ENCODE results near the gene TNFRSF1B. TPM values are rescaled to one million over a fixed set of nuclear protein-coding genes. Genes with fewer than 3 reads are reported as not detected.

Gene TNFRSF1B
- total RNA-seq, 1 donor from 2014 or later: 16.2 TPM

DNA sequence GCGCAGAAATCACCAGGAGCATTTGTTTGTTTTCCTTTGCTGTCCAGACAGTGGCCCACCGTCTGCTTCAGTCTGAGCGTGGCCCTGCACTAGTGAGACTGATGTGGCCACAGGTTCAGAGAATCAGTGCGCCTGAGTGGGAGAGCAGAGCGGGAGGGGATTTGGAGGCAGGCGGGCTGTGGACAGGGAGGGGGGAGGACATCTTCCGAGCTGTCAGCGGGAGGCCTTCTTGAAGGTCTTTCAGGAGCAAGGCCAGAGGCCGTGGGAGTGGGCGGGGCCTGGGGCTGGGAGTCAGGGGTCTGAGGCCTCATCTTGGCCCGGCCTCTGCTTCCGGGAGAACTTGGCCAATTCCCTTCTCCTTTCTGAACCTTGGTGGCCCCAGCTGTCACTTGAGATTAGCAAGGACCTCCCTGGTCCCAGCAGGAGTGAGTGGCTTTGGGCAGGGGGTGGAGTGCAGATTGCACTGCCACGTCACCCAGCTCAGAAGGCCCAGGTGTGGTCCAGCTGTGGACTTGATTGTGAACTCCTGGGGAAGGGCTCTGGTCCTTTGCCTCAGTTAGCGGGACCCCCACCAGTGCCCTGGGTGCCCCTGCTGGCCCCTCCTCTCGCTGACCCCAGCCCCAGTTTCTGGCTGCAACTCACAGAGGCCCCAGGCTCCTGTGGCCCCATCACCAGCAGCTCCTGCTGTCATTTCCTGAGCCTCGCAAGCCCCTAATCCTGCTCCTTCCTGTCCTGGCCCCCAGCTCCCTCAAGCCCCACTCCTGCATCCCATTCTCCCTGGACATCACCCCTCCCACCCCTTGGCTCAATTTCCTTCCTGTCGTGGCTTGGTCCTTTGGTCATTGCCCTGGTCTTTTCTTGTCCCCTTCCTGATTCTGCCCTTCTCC, 8.4 kb downstream of the TNFRSF1B start:
- no peaks in the 10 kb centered on the region for H3K36me3 ChIP-seq
- peaks cover 99% of the 10 kb centered on the region for H3K4me1 ChIP-seq
- intact Hi-C loops (cut with micrococcal nuclease): no loop called here
- peaks cover 14% of the 10 kb centered on the region for H3K27me3 ChIP-seq (ENCODE audit: low read depth)
- DNase-seq: peak; percentile 85
- TF ChIP-seq, protein P1, sequence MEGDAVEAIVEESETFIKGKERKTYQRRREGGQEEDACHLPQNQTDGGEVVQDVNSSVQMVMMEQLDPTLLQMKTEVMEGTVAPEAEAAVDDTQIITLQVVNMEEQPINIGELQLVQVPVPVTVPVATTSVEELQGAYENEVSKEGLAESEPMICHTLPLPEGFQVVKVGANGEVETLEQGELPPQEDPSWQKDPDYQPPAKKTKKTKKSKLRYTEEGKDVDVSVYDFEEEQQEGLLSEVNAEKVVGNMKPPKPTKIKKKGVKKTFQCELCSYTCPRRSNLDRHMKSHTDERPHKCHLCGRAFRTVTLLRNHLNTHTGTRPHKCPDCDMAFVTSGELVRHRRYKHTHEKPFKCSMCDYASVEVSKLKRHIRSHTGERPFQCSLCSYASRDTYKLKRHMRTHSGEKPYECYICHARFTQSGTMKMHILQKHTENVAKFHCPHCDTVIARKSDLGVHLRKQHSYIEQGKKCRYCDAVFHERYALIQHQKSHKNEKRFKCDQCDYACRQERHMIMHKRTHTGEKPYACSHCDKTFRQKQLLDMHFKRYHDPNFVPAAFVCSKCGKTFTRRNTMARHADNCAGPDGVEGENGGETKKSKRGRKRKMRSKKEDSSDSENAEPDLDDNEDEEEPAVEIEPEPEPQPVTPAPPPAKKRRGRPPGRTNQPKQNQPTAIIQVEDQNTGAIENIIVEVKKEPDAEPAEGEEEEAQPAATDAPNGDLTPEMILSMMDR (IDR thresholded peaks at IDR 0.05; ENCODE audit: borderline replicate concordance): no peak
- peak overlapping the region; percentile 4 for H3K4me3 ChIP-seq
- H3K9me3 ChIP-seq (replicated peaks): no peaks in the 10 kb centered on the region
- peak overlapping the region; percentile 94 for H3K27ac ChIP-seq (replicated peaks)

DNA sequence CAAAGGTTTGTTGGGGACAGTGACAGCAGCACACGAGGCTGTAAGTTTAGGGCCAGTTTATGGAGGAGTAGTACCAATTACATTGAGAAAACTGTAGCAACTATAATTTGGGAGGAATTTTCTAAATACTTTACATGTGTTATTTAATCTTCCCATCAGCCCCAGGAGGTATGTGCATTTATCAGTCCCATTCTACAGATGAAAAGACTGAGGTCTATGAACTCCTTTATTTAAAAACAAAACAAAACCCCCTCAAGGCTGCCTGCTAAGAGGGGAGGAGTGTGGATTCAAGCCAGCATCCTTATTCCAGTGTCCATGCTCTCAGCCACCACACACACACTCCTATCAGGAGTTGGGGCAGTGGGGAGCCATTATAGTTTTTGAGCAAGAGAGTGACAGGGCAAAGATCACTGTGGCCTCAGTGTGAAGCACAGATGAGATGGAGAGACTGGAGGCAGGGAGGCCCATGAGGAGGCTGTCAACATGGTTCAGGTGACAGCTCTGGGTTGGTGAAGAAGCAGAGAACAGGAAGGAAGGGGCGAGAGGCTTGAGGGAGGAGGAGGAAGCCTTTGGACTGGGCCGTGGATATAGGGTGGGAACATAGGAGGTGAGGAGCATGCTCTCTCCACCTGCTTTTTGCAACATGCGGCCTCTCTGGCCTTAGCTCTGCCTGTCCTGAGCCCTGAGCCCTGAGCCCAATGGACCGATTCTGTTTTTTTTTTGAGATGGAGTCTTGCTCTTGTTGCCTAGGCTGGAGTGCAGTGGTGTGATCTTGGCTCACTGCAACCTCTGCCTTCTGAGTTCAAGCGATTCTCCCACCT, 9.7 kb downstream of the TNFRSF1B start:
- intact Hi-C loops (cut with micrococcal nuclease): no loop called here
- Histone ChIP-seq H3K4me1 (peaks cover 99% of the 10 kb centered on the region), H3K27me3 (ENCODE audit: low read depth) (peaks cover 14% of the 10 kb centered on the region), H3K36me3 (no peaks in the 10 kb centered on the region), H3K4me3 (no peak overlapping the region), H3K27ac (replicated peaks) (peak overlapping the region; percentile 94), H3K9me3 (replicated peaks) (no peaks in the 10 kb centered on the region)
- TF ChIP-seq, protein P1 (IDR thresholded peaks at IDR 0.05; ENCODE audit: borderline replicate concordance): no peak
- no peak for DNase-seq

DNA sequence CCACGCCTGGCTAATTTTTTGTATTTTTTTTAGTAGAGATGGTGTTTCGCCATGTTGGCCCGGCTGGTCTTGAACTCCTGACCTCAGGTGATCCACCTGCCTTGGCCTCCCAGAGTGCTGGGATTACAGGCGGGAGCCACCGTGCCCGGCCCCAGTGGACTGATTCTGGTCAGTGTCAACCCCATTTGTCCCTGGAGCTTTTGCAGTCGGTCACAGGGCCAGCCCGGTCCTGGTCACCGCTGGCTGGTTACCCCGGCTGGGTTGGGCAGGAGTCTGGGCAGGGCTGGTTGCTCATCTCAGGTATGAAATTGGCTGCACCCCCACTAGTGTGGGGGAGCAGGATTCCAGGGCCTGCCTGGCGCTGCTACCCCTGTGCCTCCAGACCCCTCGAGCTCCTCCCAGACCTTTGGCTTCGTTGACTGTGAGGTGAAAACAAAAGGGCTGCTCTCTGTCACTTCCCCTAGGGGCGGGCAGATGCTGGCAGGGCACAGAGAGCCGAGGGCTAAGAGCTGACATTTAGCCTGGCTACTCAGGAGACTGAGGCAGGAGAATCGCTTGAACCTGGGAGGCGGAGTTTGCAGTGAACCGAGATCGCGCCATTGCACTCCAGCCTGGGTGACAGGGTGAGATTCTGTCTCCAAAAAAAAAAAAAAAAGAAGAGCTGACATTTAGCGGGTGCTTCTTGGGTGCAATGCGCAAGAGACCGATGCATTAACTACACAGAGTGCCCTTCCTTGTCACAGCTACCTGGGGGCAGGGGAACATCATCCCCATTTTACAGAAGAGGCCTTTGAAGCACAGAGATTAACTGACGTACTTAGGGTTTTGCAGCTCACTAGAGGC, 10.6 kb downstream of the TNFRSF1B start:
- Histone ChIP-seq H3K9me3 (replicated peaks) (no peaks in the 10 kb centered on the region), H3K27me3 (ENCODE audit: low read depth) (peaks cover 14% of the 10 kb centered on the region), H3K4me3 (peak overlapping the region; percentile 2), H3K36me3 (no peaks in the 10 kb centered on the region), H3K27ac (replicated peaks) (peak overlapping the region; percentile 94), H3K4me1 (peaks cover 99% of the 10 kb centered on the region)
- no peak for DNase-seq
- intact Hi-C loops (cut with micrococcal nuclease): no loop called here
- TF ChIP-seq, protein P1 (IDR thresholded peaks at IDR 0.05; ENCODE audit: borderline replicate concordance): no peak

DNA sequence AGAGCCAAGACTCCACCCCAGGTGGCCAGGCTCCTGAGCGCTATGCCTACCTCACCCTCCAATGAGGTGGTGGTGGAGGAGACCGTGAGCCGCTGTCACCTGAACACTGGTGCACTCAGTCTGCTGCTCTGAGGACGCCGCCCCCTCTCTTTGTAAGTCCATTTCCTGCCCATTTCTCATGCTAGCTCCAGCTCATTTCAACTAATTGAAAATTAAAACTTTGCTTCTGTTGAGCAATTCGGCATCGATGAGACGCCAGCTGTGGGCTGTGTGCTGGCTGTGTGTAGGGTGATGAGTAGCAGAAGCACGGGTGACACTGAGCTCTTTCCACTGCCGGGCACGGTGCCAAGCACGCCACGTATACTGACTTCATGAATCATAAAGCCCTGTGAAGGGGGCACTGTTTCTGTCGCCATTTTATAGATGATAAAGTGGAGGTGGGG, 11.2 kb downstream of the TNFRSF1B start:
- Histone ChIP-seq H3K27me3 (ENCODE audit: low read depth) (peaks cover 14% of the 10 kb centered on the region), H3K4me3 (peak overlapping the region; percentile 2), H3K4me1 (peaks cover 98% of the 10 kb centered on the region), H3K9me3 (replicated peaks) (no peaks in the 10 kb centered on the region), H3K27ac (replicated peaks) (peak overlapping the region; percentile 94), H3K36me3 (no peaks in the 10 kb centered on the region)
- peak; percentile 81 for DNase-seq
- intact Hi-C loops (cut with micrococcal nuclease): no loop called here
- TF ChIP-seq, protein P1 (IDR thresholded peaks at IDR 0.05; ENCODE audit: borderline replicate concordance): no peak

DNA sequence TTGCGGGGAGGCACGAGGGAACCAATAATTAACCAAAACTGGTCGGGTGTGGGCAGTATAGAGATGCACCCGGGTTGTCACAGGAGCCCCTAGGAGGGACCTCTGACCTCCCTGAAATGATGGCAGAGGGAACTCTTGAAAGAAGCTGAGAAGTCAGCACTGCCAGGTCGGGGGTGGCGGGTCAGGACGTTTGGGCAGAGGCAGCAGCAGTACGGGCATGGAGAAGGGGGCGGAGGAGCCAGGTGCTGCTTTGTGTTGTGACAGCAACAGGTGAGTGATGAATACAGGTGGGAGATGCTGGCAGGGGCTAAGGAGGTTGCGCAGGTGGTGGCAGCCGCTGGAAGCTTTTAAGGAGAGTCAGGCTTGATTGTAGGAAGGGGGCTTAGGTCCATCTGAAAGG, 11.7 kb downstream of the TNFRSF1B start:
- Histone ChIP-seq H3K36me3 (no peaks in the 10 kb centered on the region), H3K4me1 (peaks cover 93% of the 10 kb centered on the region), H3K27ac (replicated peaks) (peak overlapping the region; percentile 94), H3K9me3 (replicated peaks) (no peaks in the 10 kb centered on the region), H3K27me3 (ENCODE audit: low read depth) (peaks cover 14% of the 10 kb centered on the region), H3K4me3 (no peak overlapping the region)
- intact Hi-C loops (cut with micrococcal nuclease): no loop called here
- TF ChIP-seq, protein P1 (IDR thresholded peaks at IDR 0.05; ENCODE audit: borderline replicate concordance): no peak
- no peak for DNase-seq
